IPS-11a (cell line): Measurements from ENCODE around the gene PISD.

ENCODE experiments used
- H3K4me3 ChIP-seq: one replicate; pipeline ENCODE4 v1.5.1; 2013; ENCODE audit warnings: low read depth, low read length, control low read depth

PISD gene

DNA sequence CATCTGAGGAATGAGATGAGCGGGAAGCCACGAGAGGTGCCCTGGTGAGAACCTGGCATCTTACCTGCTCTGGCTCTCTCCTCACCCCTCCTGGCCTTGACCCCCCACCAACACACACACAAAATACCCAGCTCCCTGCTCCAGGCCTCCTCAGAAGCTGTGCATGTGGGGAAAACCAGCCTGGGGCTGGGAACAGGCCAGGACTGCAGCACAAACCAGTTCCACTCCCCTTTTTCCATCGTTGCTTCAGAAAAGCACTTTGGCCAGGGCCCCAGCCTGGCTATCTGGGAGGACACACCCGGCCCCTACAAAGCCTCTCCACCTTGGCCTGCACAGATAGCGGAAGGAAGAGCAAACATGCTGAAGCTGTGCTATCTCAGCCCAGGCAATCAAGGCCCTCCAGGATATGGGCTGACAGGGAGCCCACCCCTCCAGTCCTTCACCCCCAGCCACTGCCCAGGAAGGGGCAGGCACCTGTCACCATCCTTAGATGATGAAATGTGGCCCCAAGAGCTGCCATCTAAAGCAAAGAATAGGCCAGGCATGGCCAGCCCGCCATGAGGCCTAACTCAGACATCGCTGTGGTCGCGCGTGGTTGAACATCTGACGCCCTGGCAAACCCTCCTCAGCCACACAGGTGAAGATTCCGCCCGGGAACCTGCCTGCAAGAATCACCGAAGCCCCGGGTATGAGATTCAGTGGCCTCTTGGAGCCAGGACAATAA lies 35.4 kb downstream of the PISD start:
- H3K4me3 ChIP-seq: no peak overlapping the region

- H3K4me3 ChIP-seq: no peak overlapping the region
Observed at GRCh38 chr22:31625661-31626426, 36.2 kb downstream of the PISD start.

DNA sequence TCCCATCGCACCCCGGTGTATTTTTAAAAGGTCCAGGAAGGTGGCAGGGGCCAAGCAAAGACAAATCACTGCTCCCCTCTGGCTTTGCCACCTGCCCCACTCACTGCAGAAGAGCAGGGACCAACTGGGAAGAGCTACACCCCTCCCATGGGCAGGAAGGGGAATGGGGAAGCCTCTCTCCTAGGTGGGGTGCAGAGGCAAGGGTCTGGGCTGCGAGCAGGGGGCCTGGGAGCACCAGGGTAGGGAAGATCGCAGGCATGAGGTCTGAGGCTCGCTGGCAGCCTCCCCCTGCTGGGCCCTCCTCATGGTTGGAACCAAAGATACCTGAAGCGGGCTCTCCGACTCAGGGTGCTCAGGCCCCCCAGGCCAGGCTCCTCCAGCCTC lies 36.8 kb downstream of the PISD start:
- no peak overlapping the region for H3K4me3 ChIP-seq

- H3K4me3 ChIP-seq: no peak overlapping the region
Observed at GRCh38 chr22:31623592-31624304, 38.3 kb downstream of the PISD start.

GRCh38 chr22:31622980-31623379 lies 39.0 kb downstream of the PISD start:
- H3K4me3 ChIP-seq: no peak overlapping the region

- H3K4me3 ChIP-seq: no peak overlapping the region
Observed at GRCh38 chr22:31621507-31622124, 40.4 kb downstream of the PISD start.

- H3K4me3 ChIP-seq: no peak overlapping the region
Observed at GRCh38 chr22:31620756-31621480, 41.1 kb downstream of the PISD start.

DNA sequence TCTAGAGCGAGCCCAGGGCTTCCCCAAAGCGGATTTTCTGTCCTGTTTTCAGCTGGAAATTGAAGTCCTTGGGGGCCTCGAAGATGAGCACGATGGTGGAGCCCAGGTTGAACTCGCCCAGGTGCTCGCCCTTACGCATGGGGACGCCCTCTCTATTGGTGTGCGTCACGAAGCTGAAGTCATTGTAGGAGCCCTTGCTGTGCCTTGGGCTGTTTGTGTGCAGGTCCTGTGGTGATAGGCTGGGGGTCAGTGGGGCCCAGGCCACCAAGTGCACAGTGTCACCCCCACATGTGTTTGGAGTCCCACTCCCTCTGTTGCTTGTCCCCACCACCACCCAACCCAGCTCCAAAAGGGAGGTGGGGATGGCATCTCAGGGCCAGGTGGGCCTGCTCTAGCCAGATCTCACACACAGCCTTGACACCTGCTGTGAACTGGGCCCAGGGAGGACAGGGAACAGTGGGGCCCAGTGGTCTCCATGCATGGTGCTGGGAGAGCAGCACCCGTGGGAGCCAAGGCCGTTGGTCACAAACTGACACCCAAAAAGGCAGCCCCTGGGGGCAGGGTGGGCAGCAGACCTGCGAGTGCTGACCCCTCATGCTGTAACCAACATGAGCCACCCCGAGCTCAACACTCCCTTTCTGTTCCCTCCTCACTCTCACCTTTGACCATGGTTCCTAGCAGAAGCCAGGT lies 42.3 kb downstream of the PISD start:
- no peak overlapping the region for H3K4me3 ChIP-seq

- H3K4me3 ChIP-seq: no peak overlapping the region
Observed at GRCh38 chr22:31618471-31619176, 43.4 kb downstream of the PISD start.

DNA sequence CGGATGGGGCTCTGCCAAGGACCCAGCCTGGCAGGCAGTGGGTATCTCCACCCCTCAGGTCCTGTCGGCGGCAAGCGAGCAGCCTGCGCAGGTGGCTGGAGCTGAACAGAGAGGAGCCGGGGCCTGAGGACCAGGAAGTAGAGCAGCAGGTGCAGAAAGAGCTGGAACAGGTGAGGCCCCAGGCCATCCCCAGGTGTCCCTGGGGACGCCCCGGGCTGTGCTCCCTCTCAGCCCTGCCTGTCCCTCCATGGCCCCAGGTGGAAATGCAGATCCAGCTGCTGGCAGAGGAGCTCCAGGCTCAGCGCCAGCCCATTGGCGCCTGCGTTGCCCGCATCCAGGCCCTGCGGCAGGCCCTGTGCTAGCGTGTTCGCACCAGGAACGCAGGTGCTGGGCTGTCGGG lies 44.0 kb downstream of the PISD start:
- no peak overlapping the region for H3K4me3 ChIP-seq

DNA sequence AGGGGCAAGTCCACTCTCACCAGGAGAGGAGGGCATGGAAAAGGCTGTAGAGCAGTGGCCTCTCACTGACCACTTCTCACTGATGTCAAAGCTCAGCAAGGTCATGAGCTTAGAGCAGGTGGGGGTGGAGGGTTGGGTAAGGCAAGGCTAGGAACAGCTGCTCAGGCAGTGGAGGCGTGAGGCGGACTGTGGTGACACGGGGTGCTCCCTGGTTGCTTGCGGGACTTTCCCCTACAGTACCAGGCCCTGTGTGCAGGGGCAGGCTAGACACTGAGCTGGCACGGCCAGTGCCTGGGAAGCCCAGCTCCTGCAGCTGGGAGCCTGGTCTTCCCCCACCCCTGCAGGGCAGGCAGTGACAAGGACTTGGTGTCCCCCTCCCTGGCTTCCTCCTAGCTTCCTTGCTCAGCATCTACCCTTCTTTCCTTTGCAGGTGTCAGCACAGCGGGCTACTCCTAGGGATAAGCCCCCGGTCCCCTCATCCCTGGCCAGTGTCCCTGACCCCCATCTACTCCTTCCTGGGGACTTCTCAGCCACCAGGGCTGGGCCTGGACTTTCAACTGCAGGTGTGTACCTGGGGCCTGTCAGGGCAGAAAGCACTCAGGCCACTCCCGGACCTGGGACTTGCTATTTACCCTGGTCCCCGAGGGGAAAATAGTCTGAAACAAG lies 45.6 kb downstream of the PISD start:
- H3K4me3 ChIP-seq: no peak overlapping the region

DNA sequence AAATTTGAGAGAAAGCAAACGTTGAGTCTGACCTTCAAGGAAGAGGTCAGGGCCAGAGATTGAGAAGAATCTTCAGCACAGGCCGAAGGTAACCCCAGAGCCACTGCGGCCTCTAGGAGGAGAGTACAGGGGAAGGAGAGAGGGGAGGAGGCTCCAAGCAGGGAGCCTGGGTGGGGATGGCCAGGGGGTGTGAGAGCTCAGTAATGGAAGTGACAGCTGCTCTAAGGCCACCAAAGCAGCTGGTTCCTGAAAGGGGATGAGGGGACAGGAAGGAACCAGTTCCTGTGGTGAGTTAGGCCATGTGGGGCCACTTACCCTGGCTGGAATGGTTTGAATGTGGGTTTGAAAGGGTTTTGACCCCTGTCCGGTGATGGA lies 46.1 kb downstream of the PISD start:
- H3K4me3 ChIP-seq: no peak overlapping the region

DNA sequence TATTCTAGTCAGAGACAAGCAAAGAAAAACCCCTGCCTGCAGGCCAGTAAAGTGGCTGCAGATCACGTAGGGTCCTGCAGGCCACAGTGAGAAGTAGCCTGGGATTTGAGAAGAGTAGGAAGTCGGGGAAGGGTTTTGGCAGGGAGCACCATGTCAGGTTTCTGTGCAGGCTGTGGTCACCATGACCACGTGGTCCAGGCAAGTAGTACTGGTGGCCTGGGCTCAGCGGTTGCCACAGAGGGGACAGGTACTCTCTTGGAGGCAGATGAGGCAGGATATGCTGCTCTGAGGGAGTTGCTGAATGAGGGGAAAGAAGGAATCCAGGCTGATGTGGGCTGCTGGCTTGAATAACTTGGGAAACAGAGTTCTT lies 46.5 kb downstream of the PISD start:
- no peak overlapping the region for H3K4me3 ChIP-seq

- no peak overlapping the region for H3K4me3 ChIP-seq
Observed at GRCh38 chr22:31614781-31615490, 47.1 kb downstream of the PISD start.

DNA sequence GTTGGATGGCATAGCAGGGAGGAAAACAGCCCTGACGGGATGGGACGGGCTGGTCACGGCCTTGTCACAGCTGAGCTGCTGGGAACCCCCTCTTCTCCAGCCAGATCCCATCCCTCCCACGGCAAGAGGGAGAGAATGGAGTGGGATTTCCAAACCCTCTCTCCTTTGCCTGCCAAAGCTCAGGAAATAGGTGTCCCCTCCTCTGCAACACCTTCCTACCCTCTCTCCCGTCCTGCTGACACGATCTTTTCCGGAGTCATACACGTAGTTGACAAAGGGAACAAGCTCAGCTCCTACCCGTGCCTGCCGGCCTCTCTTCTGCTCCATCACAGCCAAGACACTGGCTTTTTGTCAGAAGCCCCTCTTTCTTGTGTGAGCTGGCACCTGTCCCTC lies 48.1 kb downstream of the PISD start:
- no peak overlapping the region for H3K4me3 ChIP-seq

DNA sequence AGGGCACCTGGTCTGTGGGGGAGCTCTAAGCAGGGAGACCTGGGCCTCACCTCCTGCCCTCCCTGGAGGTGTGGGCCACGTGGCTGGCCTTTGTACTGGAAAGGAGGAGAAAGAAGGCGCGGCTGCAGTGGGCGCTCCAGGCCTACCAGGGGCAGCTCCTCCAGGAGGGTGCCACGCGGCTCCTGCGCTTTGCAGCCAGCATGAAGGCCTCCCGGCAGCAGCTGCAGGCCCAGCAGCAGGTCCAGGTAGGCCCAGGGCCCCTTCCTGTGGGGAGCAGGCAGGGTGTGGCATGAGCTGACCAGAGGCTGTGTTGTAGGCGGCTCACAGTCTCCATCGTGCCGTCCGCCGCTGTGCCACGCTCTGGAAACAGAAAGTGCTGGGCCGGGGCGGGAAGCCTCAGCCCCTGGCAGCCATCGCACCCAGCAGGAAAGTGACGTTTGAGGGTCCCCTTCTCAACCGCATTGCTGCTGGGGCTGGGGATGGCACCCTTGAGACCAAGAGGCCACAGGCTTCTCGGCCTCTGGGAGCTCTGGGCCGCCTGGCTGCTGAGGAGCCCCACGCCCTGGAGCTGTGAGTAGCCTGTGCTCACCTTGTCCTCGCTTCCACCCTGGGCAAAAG lies 48.6 kb downstream of the PISD start:
- H3K4me3 ChIP-seq: no peak overlapping the region

DNA sequence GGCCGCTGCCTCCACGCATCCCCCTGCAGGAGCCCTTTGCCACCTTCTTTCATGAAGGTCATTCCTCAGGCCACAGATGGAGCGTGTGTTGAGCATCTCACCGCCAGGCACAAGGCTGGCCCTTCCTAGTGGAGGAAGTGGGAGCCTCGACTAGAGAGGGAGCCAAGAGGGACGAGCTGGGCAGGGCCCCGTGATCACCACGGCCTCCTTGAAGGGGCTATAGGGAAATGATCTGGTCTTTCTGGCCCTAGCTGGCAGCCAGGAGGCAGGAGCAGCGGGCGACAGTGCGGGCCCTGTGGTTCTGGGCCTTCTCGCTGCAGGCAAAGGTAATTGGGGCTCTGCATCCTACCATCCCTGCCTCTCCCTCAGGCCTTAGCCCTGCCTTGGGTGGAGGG lies 49.1 kb downstream of the PISD start:
- no peak overlapping the region for H3K4me3 ChIP-seq

GRCh38 chr22:31611061-31611760 lies 50.8 kb downstream of the PISD start:
- H3K4me3 ChIP-seq: no peak overlapping the region
